HL-60 (cell line): ENCODE results near the gene MYOC.
"Not testable (repeated sequence)": the region's sequence is repeated elsewhere in the genome, so short reads cannot be mapped to it uniquely, and the experiment has no call there.

ENCODE experiments used
- DNase-seq, 2 experiments: peaks; one replicate each; pipeline ENCODE4 v3.0.0-alpha.2; 2010 to 2020; ENCODE audit warnings: low read depth in 1 of 2, low spot score in 1 of 2
- H3K27ac ChIP-seq: fragments of 250-450 bp; sonication (Bioruptor Pico); replicated peaks from 2 replicates; pipeline ENCODE4 v1.5.1; 2020; ENCODE audit warnings: mild to moderate bottlenecking, moderate library complexity
- H3K27me3 ChIP-seq: fragments of 250-450 bp; sonication (Bioruptor Pico); 2 replicates; pipeline ENCODE4 v1.5.1; 2021; ENCODE audit warnings: mild to moderate bottlenecking, moderate library complexity; ENCODE audit not compliant: insufficient read depth, poor library complexity, severe bottlenecking
- H3K4me3 ChIP-seq: replicated peaks from 2 replicates; pipeline ENCODE4 v1.5.1; 2011; ENCODE audit warnings: mild to moderate bottlenecking, control low read depth, low read length; ENCODE audit not compliant: insufficient read depth
- GABPA ChIP-seq: IDR thresholded peaks from 2 replicates; pipeline ENCODE4 v1.6.1; 2012; ENCODE audit warnings: low read depth
- POLR2AphosphoS5 ChIP-seq: IDR thresholded peaks from 2 replicates; pipeline ENCODE4 v1.6.1; 2012; ENCODE audit warnings: low read depth
- REST ChIP-seq: IDR thresholded peaks from 2 replicates; pipeline ENCODE4 v1.6.1; 2012; ENCODE audit warnings: low read depth; ENCODE audit not compliant: insufficient replicate concordance
- SPI1 ChIP-seq: IDR thresholded peaks from 2 replicates; pipeline ENCODE4 v1.6.1; 2012; ENCODE audit warnings: low read depth, mild to moderate bottlenecking, borderline replicate concordance
- TF ChIP-seq, protein P1 (sequence below): IDR thresholded peaks from one replicate; pipeline ENCODE4 v1.5.1; 2011; ENCODE audit warnings: low read length, control low read depth, inconsistent platforms; ENCODE audit not compliant: insufficient read depth

MYOC gene

DNA sequence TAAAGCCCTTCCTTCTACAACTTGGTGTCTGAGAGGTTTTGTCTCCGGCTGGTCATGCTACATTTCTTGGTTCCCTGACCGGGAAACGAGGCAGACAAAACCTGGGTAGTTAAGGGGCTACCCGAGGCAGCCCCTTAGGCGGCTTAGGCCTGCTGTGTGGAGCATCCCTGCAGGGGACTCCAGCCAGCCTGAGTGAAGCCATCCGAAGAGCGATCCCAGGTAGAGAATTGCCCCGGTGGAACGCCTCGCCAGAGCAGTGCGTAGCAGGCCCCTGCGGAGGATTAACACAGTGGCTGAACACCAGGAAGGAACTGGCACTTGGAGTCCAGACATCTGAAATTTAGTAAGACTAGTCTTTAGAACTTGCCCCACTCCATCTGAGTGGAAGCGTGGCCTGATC, 51.6 kb downstream of the MYOC start:
- no peak overlapping the region for H3K4me3 ChIP-seq
- TF ChIP-seq GABPA (no peak), REST (no peak), POLR2AphosphoS5 (no peak), SPI1 (no peak)
- TF ChIP-seq, protein P1, sequence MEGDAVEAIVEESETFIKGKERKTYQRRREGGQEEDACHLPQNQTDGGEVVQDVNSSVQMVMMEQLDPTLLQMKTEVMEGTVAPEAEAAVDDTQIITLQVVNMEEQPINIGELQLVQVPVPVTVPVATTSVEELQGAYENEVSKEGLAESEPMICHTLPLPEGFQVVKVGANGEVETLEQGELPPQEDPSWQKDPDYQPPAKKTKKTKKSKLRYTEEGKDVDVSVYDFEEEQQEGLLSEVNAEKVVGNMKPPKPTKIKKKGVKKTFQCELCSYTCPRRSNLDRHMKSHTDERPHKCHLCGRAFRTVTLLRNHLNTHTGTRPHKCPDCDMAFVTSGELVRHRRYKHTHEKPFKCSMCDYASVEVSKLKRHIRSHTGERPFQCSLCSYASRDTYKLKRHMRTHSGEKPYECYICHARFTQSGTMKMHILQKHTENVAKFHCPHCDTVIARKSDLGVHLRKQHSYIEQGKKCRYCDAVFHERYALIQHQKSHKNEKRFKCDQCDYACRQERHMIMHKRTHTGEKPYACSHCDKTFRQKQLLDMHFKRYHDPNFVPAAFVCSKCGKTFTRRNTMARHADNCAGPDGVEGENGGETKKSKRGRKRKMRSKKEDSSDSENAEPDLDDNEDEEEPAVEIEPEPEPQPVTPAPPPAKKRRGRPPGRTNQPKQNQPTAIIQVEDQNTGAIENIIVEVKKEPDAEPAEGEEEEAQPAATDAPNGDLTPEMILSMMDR, result no peak
- no peaks in the 10 kb centered on the region for H3K27me3 ChIP-seq
- no peak for DNase-seq
- H3K27ac ChIP-seq, result no peak overlapping the region

GRCh38 chr1:171600310-171600709, 52.2 kb downstream of the MYOC start:
- H3K4me3 ChIP-seq, H3K27me3 ChIP-seq, H3K27ac ChIP-seq, DNase-seq: not testable (repeated sequence)

- H3K27ac ChIP-seq, result no peak overlapping the region
- no peaks in the 10 kb centered on the region for H3K27me3 ChIP-seq
- H3K4me3 ChIP-seq, result no peak overlapping the region
- TF ChIP-seq POLR2AphosphoS5, result no peak
- TF ChIP-seq, protein P1, result no peak
- peak; percentile 30 to 51 for DNase-seq
These were observed 55.3 kb downstream of the MYOC start for GRCh38 chr1:171597203-171597602.

GRCh38 chr1:171596705-171597104, 55.8 kb downstream of the MYOC start:
- Histone ChIP-seq H3K4me3 (no peak overlapping the region), H3K27ac (no peak overlapping the region), H3K27me3 (no peaks in the 10 kb centered on the region)
- no peak for DNase-seq
- no peak for TF ChIP-seq GABPA
- TF ChIP-seq, protein P1, result no peak
- TF ChIP-seq SPI1, result no peak
- TF ChIP-seq REST, result no peak
- no peak for TF ChIP-seq POLR2AphosphoS5
